Colonic mucosa (tissue), 4 donors: ENCODE data around the gene GSDME. TPM values are rescaled to one million over a fixed set of nuclear protein-coding genes. Genes with fewer than 3 reads are reported as not detected.
"Not testable (repeated sequence)": the region's sequence is repeated elsewhere in the genome, so short reads cannot be mapped to it uniquely, and the experiment has no call there.

Source experiments
- DNase-seq: peaks from one replicate; pipeline ENCODE4 v3.0.0-alpha.2; 2020
- H3K27ac ChIP-seq: fragments of 200-600 bp; one replicate; pipeline ENCODE4 v1.8.0; 2021
- H3K27me3 ChIP-seq: fragments of 200-600 bp; one replicate; pipeline ENCODE4 v1.8.0; 2021
- H3K36me3 ChIP-seq: fragments of 200-600 bp; one replicate; pipeline ENCODE4 v1.8.0; 2021
- H3K4me1 ChIP-seq: fragments of 200-600 bp; one replicate; pipeline ENCODE4 v1.8.0; 2021; ENCODE audit warnings: mild to moderate bottlenecking
- H3K4me3 ChIP-seq: fragments of 200-600 bp; one replicate; pipeline ENCODE4 v1.8.0; 2021
- H3K9ac ChIP-seq, 2 donors: one replicate each; pipeline ENCODE4 v1.7.0; 2013; ENCODE audit warnings: control low read depth in 2 of 2, low read depth in 2 of 2, low read length in 2 of 2
- H3K9me3 ChIP-seq: fragments of 200-600 bp; one replicate; pipeline ENCODE4 v1.8.0; 2021
- CTCF ChIP-seq: fragments of 200-600 bp; IDR thresholded peaks from one replicate; pipeline ENCODE4 v1.8.0; 2022; ENCODE audit warnings: antibody characterized with exemption, mild to moderate bottlenecking
- intact Hi-C: fragments of 100-400 bp; cut with DNase I; formaldehyde crosslinking; loops from one replicate; pipeline ENCODE4 v1.14.1; 2022
- total RNA-seq, 2 donors: library from RNA; stranded (reverse); fragmentation: NEBNext Ultra II Directional in 1 of 2; extraction: Animal tissue kit (Norgen Biotek cat#: 25700) in 1 of 2; gene quantifications; one replicate each; pipeline ENCODE4 v1.2.1, GENCODE V29; 2021
- donor health status: healthy.
- donor health status: DM: no; HTN: no; CAD: no.
- donor health status: DM: no; HTN: no; CAD: no.

The GSDME gene
- total RNA-seq, 2 donors from 2014 or later = 0.62 to 1.0 TPM

GRCh38 chr7:24799506-24799905, 42.2 kb upstream of the GSDME start:
- no peak overlapping the region for H3K27ac ChIP-seq
- intact Hi-C loops = no loop called here
- no peaks in the 10 kb centered on the region for H3K9me3 ChIP-seq
- no peaks in the 10 kb centered on the region for H3K4me1 ChIP-seq
- H3K4me3 ChIP-seq = no peak overlapping the region
- no peak for TF ChIP-seq CTCF
- H3K9ac ChIP-seq = no peak overlapping the region
- no peaks in the 10 kb centered on the region for H3K36me3 ChIP-seq
- H3K27me3 ChIP-seq = no peaks in the 10 kb centered on the region
- DNase-seq = no peak

- Histone ChIP-seq H3K4me3 (no peak overlapping the region), H3K4me1 (no peaks in the 10 kb centered on the region), H3K9ac (no peak overlapping the region), H3K9me3 (no peaks in the 10 kb centered on the region), H3K27me3 (no peaks in the 10 kb centered on the region), H3K36me3 (no peaks in the 10 kb centered on the region), H3K27ac (no peak overlapping the region)
- no peak for TF ChIP-seq CTCF
- no peak for DNase-seq
- intact Hi-C loops = no loop called here
Measured at GRCh38 chr7:24798261-24798660, 41.0 kb upstream of the GSDME start.

GRCh38 chr7:24797270-24797669, 40.0 kb upstream of the GSDME start:
- no peaks in the 10 kb centered on the region for H3K9me3 ChIP-seq
- intact Hi-C loops = no loop called here
- H3K27me3 ChIP-seq = no peaks in the 10 kb centered on the region
- no peaks in the 10 kb centered on the region for H3K36me3 ChIP-seq
- no peak overlapping the region for H3K4me3 ChIP-seq
- no peaks in the 10 kb centered on the region for H3K4me1 ChIP-seq
- no peak for DNase-seq
- no peak overlapping the region for H3K9ac ChIP-seq
- no peak overlapping the region for H3K27ac ChIP-seq
- TF ChIP-seq CTCF = no peak

- H3K4me3 ChIP-seq = no peak overlapping the region
- no peak for TF ChIP-seq CTCF
- intact Hi-C loops = no loop called here
Measured at GRCh38 chr7:24795407-24795767, 38.1 kb upstream of the GSDME start.

GRCh38 chr7:24794751-24795406, 37.6 kb upstream of the GSDME start:
- H3K36me3 ChIP-seq, H3K9ac ChIP-seq, H3K27ac ChIP-seq, DNase-seq, H3K4me1 ChIP-seq, H3K4me3 ChIP-seq, H3K9me3 ChIP-seq, H3K27me3 ChIP-seq, intact Hi-C loops: not testable (repeated sequence)

More at GRCh38 chr7:24795407-24795767, 38.1 kb upstream of the GSDME start:
- no peaks in the 10 kb centered on the region for H3K9me3 ChIP-seq
- H3K9ac ChIP-seq = no peak overlapping the region
- H3K27me3 ChIP-seq = no peaks in the 10 kb centered on the region
- DNase-seq = no peak
- H3K27ac ChIP-seq = no peak overlapping the region
- no peaks in the 10 kb centered on the region for H3K36me3 ChIP-seq
- no peaks in the 10 kb centered on the region for H3K4me1 ChIP-seq

- Histone ChIP-seq H3K9ac (no peak overlapping the region), H3K27ac (no peak overlapping the region)
Measured at GRCh38 chr7:24793982-24794648, 36.9 kb upstream of the GSDME start.

More at GRCh38 chr7:24793982-24794648, 36.9 kb upstream of the GSDME start:
- intact Hi-C loops = no loop called here
- Histone ChIP-seq H3K36me3 (no peaks in the 10 kb centered on the region), H3K9me3 (no peaks in the 10 kb centered on the region), H3K4me1 (no peaks in the 10 kb centered on the region), H3K4me3 (no peak overlapping the region), H3K27me3 (no peaks in the 10 kb centered on the region)
- no peak for TF ChIP-seq CTCF
- DNase-seq = no peak
